Esophagus (tissue), 2 donors: ENCODE data around the gene DHDH. TPM values are rescaled to one million over a fixed set of nuclear protein-coding genes. Genes with fewer than 3 reads are reported as not detected.

ENCODE experiments used
- H3K27ac ChIP-seq, 2 donors: one replicate each; pipeline ENCODE4 v1.5.1; 2013; ENCODE audit warnings: low read depth in 2 of 2, mild to moderate bottlenecking in 2 of 2, inconsistent platforms in 1 of 2, low read length in 1 of 2, moderate library complexity in 1 of 2
- H3K27me3 ChIP-seq, 2 donors: one replicate each; pipeline ENCODE4 v1.6.1; 2013; ENCODE audit warnings: low read length in 2 of 2, control low read depth in 1 of 2, mild to moderate bottlenecking in 1 of 2; ENCODE audit not compliant: insufficient read depth in 2 of 2, control insufficient read depth in 1 of 2
- H3K36me3 ChIP-seq, 2 donors: one replicate each; pipeline ENCODE4 v1.6.1; 2013; ENCODE audit warnings: low read length in 1 of 2; ENCODE audit not compliant: control insufficient read depth in 2 of 2, insufficient read depth in 2 of 2
- H3K4me1 ChIP-seq, 2 donors: one replicate each; pipeline ENCODE4 v1.6.1; 2013; ENCODE audit warnings: low read length in 1 of 2; ENCODE audit not compliant: control insufficient read depth in 2 of 2, insufficient read depth in 2 of 2
- H3K4me3 ChIP-seq, 2 donors: one replicate each; pipeline ENCODE4 v1.5.1; 2013; ENCODE audit warnings: low read length in 2 of 2, mild to moderate bottlenecking in 2 of 2, low read depth in 1 of 2, moderate library complexity in 1 of 2
- H3K9me3 ChIP-seq, 2 donors: one replicate each; pipeline ENCODE4 v1.6.1; 2013; ENCODE audit warnings: mild to moderate bottlenecking in 2 of 2, low read depth in 1 of 2, low read length in 1 of 2, moderate library complexity in 1 of 2; ENCODE audit not compliant: control insufficient read depth in 2 of 2, insufficient read depth in 1 of 2
- WGBS, 2 donors: extraction: QIAGEN DNeasy Blood & Tissue Kit; methylation state at CpG; one replicate each; pipeline ENCODE4 v1.1.7; 2013; 5-methylcytosine and 5-hydroxymethylcytosine counted together
- polyA plus RNA-seq, 2 donors: library from polyadenylated mRNA; stranded (reverse); fragments of 200-250 nt; gene quantifications; one replicate each; pipeline ENCODE4 v1.2.3, GENCODE V29; 2013
- donor health status: healthy with polysubstance abuse.
- donor health status: Bipolar disorder and iron deficiency.

DHDH gene
- polyA plus RNA-seq, 2 donors: 0.57 to 1.3 TPM

DNA sequence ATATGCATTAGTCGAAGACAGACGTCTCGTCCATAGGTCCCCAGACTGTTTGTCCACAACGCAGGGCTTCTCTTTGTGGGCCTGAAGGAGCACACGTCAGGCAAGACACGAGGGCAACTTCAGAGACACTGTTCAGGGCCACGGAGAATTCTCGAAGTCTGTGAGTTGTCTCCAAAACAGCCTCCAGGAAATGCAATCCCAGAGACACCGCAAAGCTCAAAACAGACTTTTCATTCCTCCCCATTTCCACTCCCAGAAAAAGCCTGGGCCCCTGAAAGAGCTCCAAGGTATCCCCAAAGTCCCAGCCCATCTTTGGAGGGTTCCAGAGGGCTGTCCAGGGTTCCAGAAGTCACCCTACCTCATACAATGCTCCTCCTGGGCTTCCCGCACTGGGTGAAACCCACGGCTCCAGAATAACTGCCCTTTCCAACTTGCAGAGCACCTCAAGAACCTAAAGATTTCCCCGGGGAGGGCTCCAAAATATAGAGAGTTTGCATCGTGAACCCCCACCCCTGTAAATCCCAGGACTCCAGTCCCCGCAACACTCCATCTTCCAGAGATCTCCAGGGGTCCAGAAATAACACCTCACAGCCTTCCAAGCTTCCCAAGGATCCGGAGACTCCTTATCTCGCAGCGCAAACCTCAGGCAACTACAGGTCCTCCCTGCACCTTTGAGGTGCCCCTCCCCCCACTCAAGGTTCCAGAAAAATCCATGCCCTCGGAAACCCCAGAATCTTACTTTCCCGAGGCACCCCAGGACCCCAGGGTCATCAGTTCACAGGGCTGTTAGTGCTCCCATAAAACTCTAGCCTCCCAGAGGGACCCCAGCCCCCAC is 30.9 kb downstream of the DHDH start:
- Histone ChIP-seq H3K27ac (peak overlapping the region; percentile 83 to 93), H3K4me1 (peaks cover 4 to 28% of the 10 kb centered on the region in 2 donors), H3K4me3 (peak overlapping the region; percentile 7 to 72), H3K9me3 (peaks cover 0 to 1% of the 10 kb centered on the region in 2 donors), H3K36me3 (peaks cover 4 to 14% of the 10 kb centered on the region in 2 donors), H3K27me3 (no peaks in the 10 kb centered on the region)
- WGBS, 2 donors: 18 to 29% methylated on average over 19 of the region's 19 CpGs

DNA sequence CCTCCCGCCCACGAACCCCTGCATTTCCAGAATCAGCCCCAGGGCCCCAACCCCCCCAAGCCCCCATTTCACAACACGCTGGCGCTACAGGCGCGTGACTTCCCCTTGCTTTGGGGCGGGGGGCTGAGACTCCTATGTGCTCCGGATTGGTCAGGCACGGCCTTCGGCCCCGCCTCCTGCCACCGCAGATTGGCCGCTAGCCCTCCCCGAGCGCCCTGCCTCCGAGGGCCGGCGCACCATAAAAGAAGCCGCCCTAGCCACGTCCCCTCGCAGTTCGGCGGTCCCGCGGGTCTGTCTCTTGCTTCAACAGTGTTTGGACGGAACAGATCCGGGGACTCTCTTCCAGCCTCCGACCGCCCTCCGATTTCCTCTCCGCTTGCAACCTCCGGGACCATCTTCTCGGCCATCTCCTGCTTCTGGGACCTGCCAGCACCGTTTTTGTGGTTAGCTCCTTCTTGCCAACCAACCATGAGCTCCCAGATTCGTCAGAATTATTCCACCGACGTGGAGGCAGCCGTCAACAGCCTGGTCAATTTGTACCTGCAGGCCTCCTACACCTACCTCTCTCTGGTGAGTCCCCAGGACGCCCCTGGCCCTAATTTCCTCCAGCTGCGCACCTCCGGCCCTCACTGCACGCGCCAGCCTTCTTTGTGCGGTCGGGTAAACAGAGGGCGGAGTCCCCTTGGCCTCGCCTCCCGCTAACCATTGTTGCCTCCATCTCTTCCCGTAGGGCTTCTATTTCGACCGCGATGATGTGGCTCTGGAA is 31.7 kb downstream of the DHDH start, which contains the start of gene FTL:
FTL (plus strand) TSS at position 270 of the 766 bp plus-strand sequence; CDS start at position 469, 199 bp downstream.
- Histone ChIP-seq H3K27me3 (no peaks in the 10 kb centered on the region), H3K4me1 (peaks cover 4 to 28% of the 10 kb centered on the region in 2 donors), H3K36me3 (peaks cover 6 to 18% of the 10 kb centered on the region in 2 donors), H3K4me3 (peak within 1 kb of the TSS; percentile 72 to 78), H3K27ac (peak within 1 kb of the TSS; percentile 83 to 93), H3K9me3 (peaks cover 0 to 1% of the 10 kb centered on the region in 2 donors)
- 0 to 1% methylated on average over 47 to 52 of the region's 52 CpGs for WGBS, 2 donors

DNA sequence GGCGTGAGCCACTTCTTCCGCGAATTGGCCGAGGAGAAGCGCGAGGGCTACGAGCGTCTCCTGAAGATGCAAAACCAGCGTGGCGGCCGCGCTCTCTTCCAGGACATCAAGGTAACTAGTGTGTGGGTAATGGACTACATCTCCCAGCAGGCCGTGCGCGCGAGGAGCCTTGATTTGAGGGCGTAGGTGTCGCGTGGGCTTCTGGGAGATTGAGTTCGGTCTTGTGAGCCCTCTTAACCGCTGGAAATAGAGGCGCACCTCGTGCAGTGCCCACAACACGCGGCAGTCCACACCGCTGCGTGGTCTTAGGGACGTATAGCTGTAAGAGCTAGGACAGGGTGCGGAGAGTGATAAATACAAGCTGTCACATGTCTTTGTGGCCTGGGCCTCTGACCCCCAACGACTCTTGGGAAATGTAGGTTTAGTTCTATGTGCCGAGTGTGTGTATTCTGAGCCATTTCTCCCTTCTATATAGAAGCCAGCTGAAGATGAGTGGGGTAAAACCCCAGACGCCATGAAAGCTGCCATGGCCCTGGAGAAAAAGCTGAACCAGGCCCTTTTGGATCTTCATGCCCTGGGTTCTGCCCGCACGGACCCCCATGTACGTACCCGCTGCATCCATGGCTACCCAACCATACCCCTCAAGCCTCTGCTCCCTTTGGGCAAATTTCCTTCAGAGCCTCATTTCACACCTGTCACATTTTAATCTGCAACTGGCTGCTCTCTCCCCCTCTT is 32.5 kb downstream of the DHDH start:
- H3K9me3 ChIP-seq: peaks cover 0 to 1% of the 10 kb centered on the region in 2 donors
- peaks cover 4 to 28% of the 10 kb centered on the region in 2 donors for H3K4me1 ChIP-seq
- H3K4me3 ChIP-seq: peak overlapping the region; percentile 72 to 78
- peak overlapping the region; percentile 82 to 93 for H3K27ac ChIP-seq
- peaks cover 6 to 24% of the 10 kb centered on the region in 2 donors for H3K36me3 ChIP-seq
- H3K27me3 ChIP-seq: no peaks in the 10 kb centered on the region
- whole genome bisulfite sequencing, 2 donors: 9 to 10% methylated on average over 36 of the region's 36 CpGs

DNA sequence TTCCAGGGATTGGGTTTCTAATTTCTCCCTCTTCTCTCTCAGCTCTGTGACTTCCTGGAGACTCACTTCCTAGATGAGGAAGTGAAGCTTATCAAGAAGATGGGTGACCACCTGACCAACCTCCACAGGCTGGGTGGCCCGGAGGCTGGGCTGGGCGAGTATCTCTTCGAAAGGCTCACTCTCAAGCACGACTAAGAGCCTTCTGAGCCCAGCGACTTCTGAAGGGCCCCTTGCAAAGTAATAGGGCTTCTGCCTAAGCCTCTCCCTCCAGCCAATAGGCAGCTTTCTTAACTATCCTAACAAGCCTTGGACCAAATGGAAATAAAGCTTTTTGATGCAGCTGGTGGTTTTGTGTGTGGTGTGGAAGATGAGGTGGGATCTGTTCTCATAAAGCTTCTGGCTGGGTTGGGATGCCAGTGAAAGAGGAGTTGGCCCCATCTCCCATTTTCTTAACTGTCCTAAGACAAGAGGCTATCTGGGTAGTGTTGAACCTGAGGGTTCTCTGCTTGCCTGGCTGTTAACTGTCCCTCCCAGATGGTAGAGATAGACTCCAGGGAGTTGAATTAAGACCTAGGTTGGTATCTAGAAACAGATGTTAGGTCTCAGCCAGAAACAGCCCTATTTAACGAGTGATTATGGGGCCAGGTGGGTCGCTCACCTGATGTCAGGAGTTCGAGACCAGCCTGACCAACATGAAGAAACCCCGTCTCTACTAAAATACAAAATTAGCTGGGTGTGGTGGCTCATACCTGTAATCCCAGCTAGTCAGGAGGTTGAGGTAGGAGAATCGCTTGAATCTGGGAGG is 33.2 kb downstream of the DHDH start:
- H3K9me3 ChIP-seq: peaks cover 0 to 1% of the 10 kb centered on the region in 2 donors
- 76 to 84% methylated on average over 10 of the region's 10 CpGs for WGBS, 2 donors
- H3K4me1 ChIP-seq: peaks cover 4 to 28% of the 10 kb centered on the region in 2 donors
- peak overlapping the region; percentile 72 to 78 for H3K4me3 ChIP-seq
- H3K36me3 ChIP-seq: peaks cover 6 to 24% of the 10 kb centered on the region in 2 donors
- peak overlapping the region in 1 of 2 donors; percentile 82 for H3K27ac ChIP-seq
- H3K27me3 ChIP-seq: no peaks in the 10 kb centered on the region

DNA sequence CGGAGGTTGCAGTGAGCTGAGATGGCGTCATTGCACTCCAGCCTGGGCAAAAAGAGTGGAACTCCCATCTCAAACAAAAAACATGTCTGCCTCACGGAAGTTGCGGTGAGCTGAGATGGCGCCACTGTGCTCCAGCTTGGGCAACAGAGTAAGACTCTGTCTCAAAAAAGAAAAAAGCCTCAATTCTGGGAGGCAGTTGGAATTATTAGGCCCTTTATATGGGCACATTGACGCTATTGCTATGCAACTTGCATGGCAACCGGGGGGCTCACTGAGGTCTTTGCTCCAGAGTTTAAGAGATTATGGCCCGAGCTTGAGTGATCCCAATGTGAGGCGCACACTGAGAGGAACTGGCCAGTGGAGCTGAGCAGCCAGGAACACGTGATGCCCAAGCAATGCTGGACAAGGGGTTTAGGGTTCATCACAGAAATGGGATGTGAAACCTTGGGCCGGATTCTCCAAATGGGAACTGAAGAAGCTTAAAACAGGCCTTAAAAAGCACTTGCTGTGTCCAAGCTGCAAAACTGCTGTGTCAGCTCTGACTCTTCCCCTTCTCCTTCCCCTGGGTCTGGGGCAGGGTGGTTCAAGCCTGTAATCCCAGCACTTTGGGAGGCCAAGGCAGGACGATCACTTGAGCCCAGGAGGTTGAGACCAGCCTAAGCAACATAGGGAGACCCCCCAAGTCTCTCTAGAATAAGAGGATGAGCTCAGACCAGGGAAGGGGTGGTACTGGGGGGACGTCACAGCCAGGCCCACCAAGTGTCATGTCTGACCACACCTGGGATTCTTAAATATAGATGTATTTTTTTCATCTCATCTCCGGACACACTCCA is 34.1 kb downstream of the DHDH start:
- Histone ChIP-seq H3K27me3 (no peaks in the 10 kb centered on the region), H3K4me3 (no peak overlapping the region), H3K36me3 (peaks cover 6 to 24% of the 10 kb centered on the region in 2 donors), H3K27ac (peak overlapping the region in 1 of 2 donors; percentile 34), H3K9me3 (peaks cover 0 to 1% of the 10 kb centered on the region in 2 donors), H3K4me1 (peaks cover under 1 to 20% of the 10 kb centered on the region in 2 donors)
- 78 to 81% methylated on average over 14 of the region's 14 CpGs for WGBS, 2 donors

DNA sequence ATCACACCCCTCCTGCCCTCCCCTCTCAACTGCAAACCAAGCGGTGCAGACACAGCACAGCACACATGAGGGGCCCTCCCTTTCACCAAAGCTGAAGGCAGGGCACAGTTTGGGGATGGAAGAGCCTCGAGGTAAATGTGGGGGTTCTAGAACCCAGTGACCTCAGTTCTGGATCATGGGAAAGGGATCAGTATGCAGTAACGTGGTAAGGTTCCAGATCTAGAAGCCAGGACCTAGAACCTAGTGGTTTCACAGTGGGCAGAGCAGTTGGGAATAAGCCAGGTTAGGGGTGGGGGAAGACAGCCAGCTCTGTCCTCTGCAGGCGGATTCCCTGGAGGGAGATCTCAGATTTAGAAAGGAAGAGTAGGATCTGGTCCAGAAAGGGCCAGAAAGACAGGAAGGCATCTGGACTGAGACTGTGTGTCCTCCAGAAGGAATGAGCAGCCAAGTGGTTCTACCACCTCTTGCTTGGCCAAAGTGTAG is 34.7 kb downstream of the DHDH start:
- H3K9me3 ChIP-seq: peaks cover 0 to 1% of the 10 kb centered on the region in 2 donors
- H3K27ac ChIP-seq: peak overlapping the region in 1 of 2 donors; percentile 34
- peaks cover 0 to 19% of the 10 kb centered on the region in 2 donors for H3K4me1 ChIP-seq
- no peaks in the 10 kb centered on the region for H3K27me3 ChIP-seq
- peaks cover 6 to 24% of the 10 kb centered on the region in 2 donors for H3K36me3 ChIP-seq
- no peak overlapping the region for H3K4me3 ChIP-seq
- WGBS, 2 donors: 58 to 60% methylated on average over 4 of the region's 4 CpGs

DNA sequence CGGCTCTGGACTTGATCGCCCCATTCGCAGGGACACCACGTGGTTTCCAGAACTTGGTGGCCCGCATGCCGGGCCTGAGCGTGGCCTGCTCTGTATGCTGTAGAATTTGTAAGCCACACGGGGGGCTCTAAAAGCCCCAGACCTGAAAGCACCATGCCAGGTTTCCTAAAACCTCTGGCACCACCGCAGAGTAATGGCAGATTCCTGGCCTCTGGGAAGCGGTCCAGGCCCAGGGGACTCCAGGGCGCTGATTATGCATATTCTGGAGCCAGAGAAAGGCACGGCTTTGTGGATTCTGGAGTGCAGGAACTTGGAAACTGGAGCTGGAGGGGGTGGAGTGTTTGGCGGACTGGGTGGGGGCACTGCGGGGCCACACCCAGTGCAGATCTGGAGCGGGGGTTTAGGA is 35.3 kb downstream of the DHDH start:
- peaks cover 0 to 14% of the 10 kb centered on the region in 2 donors for H3K4me1 ChIP-seq
- no peak overlapping the region for H3K4me3 ChIP-seq
- no peak overlapping the region for H3K27ac ChIP-seq
- H3K9me3 ChIP-seq: peaks cover 0 to 1% of the 10 kb centered on the region in 2 donors
- no peaks in the 10 kb centered on the region for H3K27me3 ChIP-seq
- 79 to 87% methylated on average over 14 to 15 of the region's 15 CpGs for WGBS, 2 donors
- H3K36me3 ChIP-seq: peaks cover 6 to 27% of the 10 kb centered on the region in 2 donors
